ENCODE results near the gene CHST11.

Gene CHST11

DNA sequence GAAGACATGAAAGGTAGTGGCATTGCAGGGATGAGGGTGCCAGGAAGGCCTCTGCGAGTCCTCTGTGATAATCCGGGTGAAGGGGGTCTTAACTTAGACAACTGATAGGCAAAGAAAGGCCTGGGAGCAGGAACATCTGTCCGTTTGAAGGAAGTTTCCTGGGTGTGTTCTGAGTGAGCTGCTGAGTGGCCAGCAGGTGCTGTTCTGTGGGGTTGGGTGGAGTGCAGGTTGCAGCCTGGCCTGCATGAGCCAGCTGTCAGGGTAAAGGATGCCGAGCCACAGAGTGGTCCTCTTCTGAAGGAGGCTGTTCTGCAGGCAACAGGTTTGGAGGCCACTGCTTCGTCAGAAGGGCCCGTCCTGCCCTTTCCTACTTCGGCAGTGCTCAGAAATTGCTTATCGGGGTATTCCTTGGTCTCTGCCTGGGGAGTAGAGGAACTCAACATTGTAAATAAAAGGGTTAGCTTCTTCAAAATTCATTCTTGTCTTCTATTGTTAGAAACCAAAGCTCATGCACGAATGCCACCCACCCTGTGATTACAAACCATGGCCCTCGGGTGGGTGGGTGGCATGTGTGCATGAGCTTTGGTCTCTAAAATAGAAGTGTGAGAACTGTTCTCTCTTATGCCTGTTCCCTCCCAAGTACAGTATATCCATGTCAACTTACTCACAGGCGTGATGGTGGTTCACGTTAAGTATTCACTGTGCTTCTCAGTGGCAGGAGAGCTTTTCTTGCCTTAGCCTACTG is 118.9 kb downstream of the CHST11 start:
- ATAC-seq (ENCODE audit: low read depth) (no peak), DNase-seq (ENCODE audit: low spot score in 2 of 2) (no peak)
- Mint-ChIP-seq H3K36me3 (peaks cover 4% of the 10 kb centered on the region), H3K27ac (no peak overlapping the region), H3K4me1 (peaks cover 47% of the 10 kb centered on the region), H3K4me3 (no peak overlapping the region), H3K27me3 (no peaks in the 10 kb centered on the region), H3K9me3 (no peaks in the 10 kb centered on the region)

DNA sequence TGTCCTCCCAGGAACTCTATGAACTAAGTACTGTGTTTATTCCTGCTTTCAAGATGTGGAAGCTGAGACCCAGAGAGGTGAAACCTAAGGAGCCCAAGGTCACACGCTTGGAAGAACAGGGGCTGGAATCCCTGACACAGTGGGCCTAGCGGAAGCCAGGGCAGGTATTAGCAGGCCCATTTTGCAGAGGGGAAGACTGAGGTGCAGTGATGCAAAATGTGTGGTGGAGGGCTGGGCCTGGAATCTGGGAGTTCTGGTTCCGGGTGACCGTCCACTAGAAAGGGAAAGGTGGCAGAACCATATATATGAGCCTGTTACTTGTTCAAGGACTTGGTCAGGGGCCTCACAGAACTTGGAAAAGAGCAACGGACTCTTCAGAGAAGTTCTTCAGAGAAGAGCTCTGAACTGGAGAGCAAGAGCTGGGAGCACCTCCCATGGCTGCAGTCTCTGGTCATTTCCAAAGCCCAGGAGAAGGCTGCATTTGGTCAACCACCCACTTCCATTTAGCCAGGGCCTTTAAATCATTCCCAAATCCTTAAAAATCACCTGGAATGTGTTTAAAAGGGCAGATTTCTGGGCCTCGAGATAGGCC is 119.5 kb downstream of the CHST11 start:
- Mint-ChIP-seq H3K4me3 (no peak overlapping the region), H3K4me1 (peaks cover 54% of the 10 kb centered on the region)

DNA sequence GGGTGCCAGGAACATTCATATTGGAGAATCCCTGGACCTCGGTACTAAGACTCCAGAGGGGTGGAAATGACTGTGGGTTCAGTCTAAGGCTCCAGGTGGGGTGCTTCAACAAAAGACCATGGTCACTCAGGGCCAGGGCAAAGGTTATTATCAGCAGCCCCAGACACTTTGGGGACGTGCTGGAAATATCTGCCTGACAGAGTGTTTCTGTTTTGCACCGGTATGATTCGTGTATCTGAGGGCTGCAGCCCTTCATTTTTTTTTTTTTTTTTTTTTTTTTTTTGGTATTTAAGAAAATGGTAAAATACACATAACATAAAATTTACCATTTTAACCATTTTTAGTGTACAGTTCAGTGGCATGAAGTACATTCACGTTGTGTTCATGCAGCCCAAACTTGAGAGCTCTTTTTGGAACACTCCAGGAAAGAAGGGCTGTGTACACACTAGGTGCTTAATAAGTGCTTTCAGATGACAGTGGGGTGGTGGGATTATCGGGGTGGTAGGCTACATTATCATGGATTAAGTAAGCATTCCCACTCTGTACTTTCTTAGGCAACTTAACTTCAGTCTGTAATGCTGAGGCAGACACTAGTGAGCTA is 120.3 kb downstream of the CHST11 start:
- H3K4me1 Mint-ChIP-seq: peaks cover 58% of the 10 kb centered on the region
- DNase-seq (ENCODE audit: low spot score in 2 of 2): no peak
- ATAC-seq (ENCODE audit: low read depth): no peak
- no peaks in the 10 kb centered on the region for H3K27me3 Mint-ChIP-seq
- no peak overlapping the region for H3K27ac Mint-ChIP-seq
- H3K9me3 Mint-ChIP-seq: no peaks in the 10 kb centered on the region
- no peak overlapping the region for H3K4me3 Mint-ChIP-seq
- H3K36me3 Mint-ChIP-seq: peaks cover 4% of the 10 kb centered on the region

More for the DNA sequence above, 119.5 kb downstream of the CHST11 start:
- ATAC-seq (ENCODE audit: low read depth) (no peak), DNase-seq (ENCODE audit: low spot score in 2 of 2) (no peak)
- H3K9me3 Mint-ChIP-seq: no peaks in the 10 kb centered on the region
- H3K27ac Mint-ChIP-seq: no peak overlapping the region
- peaks cover 4% of the 10 kb centered on the region for H3K36me3 Mint-ChIP-seq
- no peaks in the 10 kb centered on the region for H3K27me3 Mint-ChIP-seq

DNA sequence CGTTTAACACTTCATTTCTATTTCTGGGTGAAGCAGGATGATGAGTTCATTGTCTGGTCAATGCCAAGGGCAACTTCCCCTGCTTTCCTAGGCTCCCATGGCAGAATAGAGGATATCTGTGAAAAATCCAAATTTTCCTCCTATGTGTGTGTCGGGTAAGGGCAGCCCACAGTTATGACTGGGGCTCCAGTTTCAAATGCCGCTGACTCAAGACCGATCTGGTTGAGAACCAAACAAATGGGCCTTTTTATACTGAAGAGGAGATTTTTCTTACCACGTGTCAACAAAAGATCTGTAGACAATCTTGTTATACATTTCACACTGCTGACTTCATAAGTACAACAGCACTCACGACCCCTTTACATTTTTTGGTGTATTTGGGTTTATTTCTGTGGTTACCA is 120.8 kb downstream of the CHST11 start:
- no peaks in the 10 kb centered on the region for H3K27me3 Mint-ChIP-seq
- peaks cover 60% of the 10 kb centered on the region for H3K4me1 Mint-ChIP-seq
- no peak for DNase-seq (ENCODE audit: low spot score in 2 of 2)
- peaks cover 4% of the 10 kb centered on the region for H3K36me3 Mint-ChIP-seq
- no peak overlapping the region for H3K4me3 Mint-ChIP-seq
- H3K27ac Mint-ChIP-seq: no peak overlapping the region
- H3K9me3 Mint-ChIP-seq: no peaks in the 10 kb centered on the region
- no peak for ATAC-seq (ENCODE audit: low read depth)

DNA sequence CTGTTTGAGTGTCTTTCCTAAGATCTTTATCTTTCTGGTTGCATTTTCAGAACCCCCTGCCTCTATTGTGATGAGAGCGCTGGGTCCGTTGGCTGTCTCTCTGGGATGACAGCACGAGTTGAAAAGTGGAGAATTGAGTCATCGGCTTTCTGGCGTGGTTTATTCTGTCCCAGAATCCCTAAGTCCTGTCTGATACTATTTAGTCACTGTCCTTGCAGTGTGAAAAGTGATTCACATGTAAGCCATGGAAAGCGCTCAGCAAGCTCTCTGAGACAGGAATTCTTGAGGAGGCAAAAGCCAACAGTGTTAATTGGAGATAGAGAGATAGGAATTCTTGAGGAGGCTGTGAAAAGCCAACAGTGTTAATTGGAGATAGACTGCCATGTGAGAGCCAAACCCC is 121.7 kb downstream of the CHST11 start:
- ATAC-seq (ENCODE audit: low read depth): no peak
- Mint-ChIP-seq H3K4me1 (peaks cover 67% of the 10 kb centered on the region), H3K27me3 (no peaks in the 10 kb centered on the region), H3K9me3 (no peaks in the 10 kb centered on the region), H3K4me3 (no peak overlapping the region), H3K36me3 (peaks cover 4% of the 10 kb centered on the region), H3K27ac (no peak overlapping the region)
- no peak for DNase-seq (ENCODE audit: low spot score in 2 of 2)

DNA sequence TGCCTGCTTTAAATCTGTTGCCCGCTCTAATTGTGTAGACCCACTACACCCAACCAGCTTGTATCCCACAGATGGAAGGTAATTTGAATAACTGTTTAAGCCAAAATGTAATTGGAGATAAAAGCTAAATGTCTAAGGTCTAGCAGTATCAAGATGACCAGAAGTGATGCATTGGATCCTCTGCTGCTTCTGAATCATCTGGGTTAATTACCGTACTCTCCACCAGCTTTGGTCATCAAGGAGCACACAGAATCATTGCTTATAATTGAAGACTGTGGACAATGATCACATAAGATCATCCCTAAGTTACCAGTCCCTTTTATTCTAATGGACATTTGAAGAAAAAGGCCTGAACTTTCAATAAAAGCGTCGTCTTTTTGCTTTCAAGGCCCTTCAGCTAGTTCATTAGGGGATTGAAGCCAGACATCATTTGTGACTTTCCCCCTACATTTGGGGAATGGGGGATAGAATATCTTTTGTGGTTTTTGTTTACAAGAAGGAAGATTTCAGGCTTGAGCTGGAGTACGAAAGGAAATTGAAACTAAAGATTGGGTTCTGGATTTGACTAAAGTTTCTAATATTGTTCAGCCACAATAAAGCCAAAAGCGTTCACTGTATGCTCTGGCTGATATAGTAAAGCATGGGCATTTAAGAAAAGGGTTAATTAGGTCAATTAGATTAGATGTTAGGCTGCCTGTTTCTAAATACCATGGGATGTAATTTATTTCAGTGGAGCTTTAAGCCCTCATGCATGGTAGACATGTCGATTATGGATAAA is 123.2 kb downstream of the CHST11 start:
- Mint-ChIP-seq H3K27ac (peak overlapping the region; percentile 75), H3K4me1 (peaks cover 74% of the 10 kb centered on the region), H3K36me3 (peaks cover 4% of the 10 kb centered on the region), H3K4me3 (no peak overlapping the region), H3K27me3 (no peaks in the 10 kb centered on the region), H3K9me3 (no peaks in the 10 kb centered on the region)
- DNase-seq (ENCODE audit: low spot score in 2 of 2) (no peak), ATAC-seq (ENCODE audit: low read depth) (no peak)

DNA sequence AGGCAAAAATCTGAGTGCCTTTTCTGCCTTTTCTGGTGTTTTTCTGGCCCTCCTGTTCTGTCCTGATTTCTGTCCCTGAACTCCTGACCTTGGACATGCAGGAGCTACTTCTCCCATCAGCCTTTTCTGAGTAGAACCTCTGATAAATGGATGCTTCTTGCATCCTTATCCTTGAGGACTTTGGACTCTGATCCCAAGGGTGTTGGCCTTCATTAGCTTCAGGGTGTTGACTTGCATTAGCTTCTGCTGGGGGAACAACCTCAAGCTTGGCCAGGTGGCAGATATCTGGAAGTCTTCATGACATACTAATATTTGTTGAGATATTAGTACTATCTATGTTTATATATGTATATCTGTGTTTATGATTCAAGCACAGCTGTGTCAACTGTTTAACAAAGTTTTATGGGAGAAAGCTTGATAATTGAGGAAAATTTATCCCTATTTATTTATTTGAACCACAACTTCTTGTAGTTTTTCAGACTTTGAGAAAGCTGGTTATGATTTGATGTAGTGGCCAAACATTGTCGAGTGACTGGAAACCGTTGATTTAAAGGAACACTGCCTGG is 124.3 kb downstream of the CHST11 start:
- no peak for ATAC-seq (ENCODE audit: low read depth)
- Mint-ChIP-seq H3K4me1 (peaks cover 72% of the 10 kb centered on the region), H3K9me3 (no peaks in the 10 kb centered on the region), H3K36me3 (peaks cover 7% of the 10 kb centered on the region), H3K27ac (peak overlapping the region; percentile 91), H3K27me3 (no peaks in the 10 kb centered on the region), H3K4me3 (no peak overlapping the region)
- DNase-seq (ENCODE audit: low spot score in 2 of 2): no peak

DNA sequence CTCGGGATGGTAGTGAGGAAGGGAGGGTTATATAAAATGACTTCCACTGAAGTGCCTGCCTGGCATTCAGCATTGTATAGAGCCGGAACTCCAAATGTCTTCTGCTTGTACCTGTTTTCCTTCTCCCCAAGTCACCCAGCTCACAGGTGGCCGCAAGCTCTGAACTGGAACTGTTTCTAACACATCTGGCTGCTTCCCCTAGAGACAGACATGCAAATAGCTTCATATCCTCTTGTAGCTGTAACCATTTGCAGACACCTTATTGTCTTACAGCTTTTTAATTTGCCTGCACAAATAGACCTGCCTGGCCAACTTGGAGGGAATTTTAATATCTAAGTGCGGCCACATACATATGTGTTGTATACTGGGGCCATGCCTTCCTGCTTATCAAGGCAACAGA is 126.0 kb downstream of the CHST11 start:
- Mint-ChIP-seq H3K4me1 (peaks cover 67% of the 10 kb centered on the region), H3K27me3 (no peaks in the 10 kb centered on the region), H3K4me3 (peak overlapping the region; percentile 14), H3K9me3 (no peaks in the 10 kb centered on the region), H3K27ac (peak overlapping the region; percentile 91), H3K36me3 (peaks cover 3% of the 10 kb centered on the region)
- ATAC-seq (ENCODE audit: low read depth) (peak; percentile 98), DNase-seq (ENCODE audit: low spot score in 2 of 2) (peak; percentile 43 to 74)

DNA sequence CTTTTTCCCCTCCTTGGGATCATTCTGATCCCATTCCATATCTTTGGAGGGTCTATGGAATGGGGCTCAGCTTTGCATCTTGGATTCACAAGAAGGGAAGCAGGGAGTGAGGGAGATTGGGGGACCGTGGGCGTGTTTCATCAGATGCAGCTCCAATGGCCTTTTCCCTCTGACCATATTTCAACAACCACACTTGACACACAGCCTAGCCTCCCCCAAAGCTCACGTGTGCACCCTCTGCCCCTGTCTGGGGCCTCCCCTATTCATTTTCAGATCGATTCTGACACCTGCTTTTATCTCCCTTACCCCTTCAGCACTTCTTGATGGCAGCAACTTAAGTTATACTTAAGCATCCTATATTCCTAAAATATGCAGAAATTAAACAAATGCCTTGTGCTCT is 126.6 kb downstream of the CHST11 start:
- H3K4me1 Mint-ChIP-seq: peaks cover 67% of the 10 kb centered on the region
- H3K27ac Mint-ChIP-seq: peak overlapping the region; percentile 91
- DNase-seq (ENCODE audit: low spot score in 2 of 2) (no peak), ATAC-seq (ENCODE audit: low read depth) (peak; percentile 36)
- H3K4me3 Mint-ChIP-seq: peak overlapping the region; percentile 43
- no peaks in the 10 kb centered on the region for H3K27me3 Mint-ChIP-seq
- H3K36me3 Mint-ChIP-seq: peaks cover 3% of the 10 kb centered on the region
- H3K9me3 Mint-ChIP-seq: no peaks in the 10 kb centered on the region

DNA sequence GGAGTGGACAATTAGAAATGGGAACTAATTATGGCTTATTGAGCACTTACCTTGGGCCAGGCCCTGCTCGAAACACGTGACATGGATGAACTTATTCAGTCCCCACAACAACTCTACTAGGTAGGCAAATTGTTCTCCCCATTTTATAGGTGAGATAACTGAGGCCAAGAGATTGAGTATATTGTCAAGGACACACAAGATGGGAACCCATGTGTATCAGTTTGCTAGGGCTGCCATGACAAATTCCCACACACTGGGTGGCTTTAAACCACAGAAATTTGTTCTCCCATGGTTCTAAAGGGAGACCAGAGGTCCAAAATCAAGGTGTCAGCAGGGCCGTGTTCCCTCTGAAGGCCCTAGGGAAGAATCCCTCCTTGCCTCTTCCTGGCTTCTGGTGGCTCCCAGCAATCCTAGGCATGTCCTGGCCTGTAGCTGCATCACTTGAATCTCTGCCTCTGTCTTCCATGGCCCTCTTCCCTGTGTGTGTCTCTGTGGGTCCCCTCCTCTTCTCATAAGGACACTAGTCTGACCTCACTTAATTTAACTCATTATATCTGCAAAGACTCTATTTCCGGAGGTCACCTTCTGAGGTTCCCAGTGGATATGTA is 128.8 kb downstream of the CHST11 start:
- Mint-ChIP-seq H3K4me1 (peaks cover 54% of the 10 kb centered on the region), H3K27ac (peak overlapping the region; percentile 60), H3K9me3 (no peaks in the 10 kb centered on the region), H3K36me3 (peaks cover 3% of the 10 kb centered on the region), H3K27me3 (no peaks in the 10 kb centered on the region), H3K4me3 (no peak overlapping the region)
- DNase-seq (ENCODE audit: low spot score in 2 of 2): no peak
- ATAC-seq (ENCODE audit: low read depth): no peak

DNA sequence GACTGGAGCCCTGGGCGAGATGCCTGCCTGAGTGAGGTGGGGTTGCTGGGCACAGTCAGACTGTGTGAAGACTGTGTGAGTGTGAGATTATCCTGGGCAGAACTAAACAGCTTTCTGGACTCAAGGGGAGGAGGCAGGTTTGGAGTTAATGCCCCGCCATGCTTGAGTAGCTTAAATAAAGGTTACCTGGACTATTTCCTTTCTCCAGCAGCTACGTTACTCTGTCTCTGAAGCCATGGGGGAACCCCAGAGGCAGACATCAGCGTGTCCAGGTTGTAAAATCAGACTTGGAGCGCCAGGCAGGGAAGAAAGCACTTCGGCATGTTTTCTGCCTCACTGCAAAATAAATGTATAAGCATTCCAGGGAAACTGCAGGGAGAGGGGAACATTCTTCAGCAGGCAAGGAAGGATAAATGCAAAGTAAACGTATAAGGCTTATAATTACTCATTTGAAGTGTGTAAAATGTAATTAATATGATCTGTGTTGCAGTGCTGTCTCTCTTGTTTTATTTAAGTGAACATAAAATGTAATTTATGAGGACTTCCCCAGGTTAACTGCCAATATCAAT is 129.7 kb downstream of the CHST11 start:
- ATAC-seq (ENCODE audit: low read depth) (no peak), DNase-seq (ENCODE audit: low spot score in 2 of 2) (no peak)
- no peak overlapping the region for H3K27ac Mint-ChIP-seq
- H3K4me1 Mint-ChIP-seq: peaks cover 51% of the 10 kb centered on the region
- no peaks in the 10 kb centered on the region for H3K27me3 Mint-ChIP-seq
- H3K36me3 Mint-ChIP-seq: peaks cover 3% of the 10 kb centered on the region
- H3K4me3 Mint-ChIP-seq: no peak overlapping the region
- no peaks in the 10 kb centered on the region for H3K9me3 Mint-ChIP-seq

DNA sequence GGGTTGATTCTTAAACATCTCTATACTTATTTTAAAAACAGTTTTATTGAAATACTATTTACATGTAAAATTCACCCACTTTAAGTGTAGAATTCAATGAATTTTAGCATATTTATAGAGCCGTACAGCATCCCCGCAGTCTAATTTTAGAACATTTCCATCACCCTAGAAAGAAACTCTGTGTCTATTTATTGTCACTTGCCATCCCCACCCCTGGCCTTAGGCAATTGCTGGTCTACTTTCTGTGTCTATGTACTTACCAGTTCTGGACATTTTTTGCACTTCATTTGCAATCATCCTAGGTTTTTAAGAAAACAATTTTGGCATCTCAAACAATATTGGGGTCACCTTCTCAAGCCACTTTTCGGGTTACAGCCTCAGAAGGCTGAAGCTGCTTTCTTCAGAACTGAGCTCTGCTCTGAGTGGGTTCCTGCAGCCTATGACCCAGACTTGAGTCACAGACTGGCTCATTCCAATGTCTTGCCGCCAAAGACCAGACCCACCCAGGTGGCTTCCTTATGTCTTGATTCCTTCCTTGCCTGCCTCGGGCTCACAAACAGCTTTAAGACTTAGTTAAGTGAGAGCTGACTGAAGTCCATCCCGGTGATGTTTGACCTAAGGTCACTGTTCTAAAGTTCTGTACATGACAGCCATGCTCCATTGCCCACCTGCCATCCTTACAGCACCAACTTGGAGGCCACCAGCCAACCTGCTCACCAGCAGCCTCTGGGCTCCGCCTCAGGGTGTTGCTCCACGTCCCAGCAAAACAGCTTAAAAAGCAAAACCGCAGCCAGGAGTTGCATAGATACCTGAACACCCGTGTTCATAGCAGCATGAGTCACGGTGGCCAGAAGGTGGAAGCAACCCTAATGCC is 131.5 kb downstream of the CHST11 start:
- ATAC-seq (ENCODE audit: low read depth) (no peak), DNase-seq (ENCODE audit: low spot score in 2 of 2) (no peak)
- H3K36me3 Mint-ChIP-seq: peaks cover 7% of the 10 kb centered on the region
- H3K4me3 Mint-ChIP-seq: no peak overlapping the region
- no peaks in the 10 kb centered on the region for H3K27me3 Mint-ChIP-seq
- peaks cover 36% of the 10 kb centered on the region for H3K4me1 Mint-ChIP-seq
- no peaks in the 10 kb centered on the region for H3K9me3 Mint-ChIP-seq
- no peak overlapping the region for H3K27ac Mint-ChIP-seq

Measured in memory B cell (primary cell).